Ishikawa (cell line): ENCODE data around the gene GZF1.

Experiments
- CEBPB ChIP-seq: IDR thresholded peaks from 2 replicates; pipeline ENCODE4 v1.6.1; 2012
- CREB1 ChIP-seq: IDR thresholded peaks from 2 replicates; pipeline ENCODE4 v1.6.1; 2012; ENCODE audit warnings: low read depth
- EGR1 ChIP-seq: IDR thresholded peaks from 2 replicates; pipeline ENCODE4 v1.6.1; 2012
- EP300 ChIP-seq: IDR thresholded peaks from 2 replicates; pipeline ENCODE4 v1.6.1; 2012; ENCODE audit warnings: borderline replicate concordance
- FOXM1 ChIP-seq: IDR thresholded peaks from 2 replicates; pipeline ENCODE4 v1.6.1; 2012; ENCODE audit warnings: low read depth, borderline replicate concordance
- NFIC ChIP-seq: IDR thresholded peaks from 2 replicates; pipeline ENCODE4 v1.6.1; 2012
- RAD21 ChIP-seq: IDR thresholded peaks from 2 replicates; pipeline ENCODE4 v1.6.1; 2012; ENCODE audit warnings: low read depth
- TAF1 ChIP-seq: IDR thresholded peaks from 2 replicates; pipeline ENCODE4 v1.6.1; 2012; ENCODE audit warnings: low read depth, mild to moderate bottlenecking
- TCF12 ChIP-seq: IDR thresholded peaks from 2 replicates; pipeline ENCODE4 v1.6.1; 2012; ENCODE audit warnings: low read depth
- TEAD4 ChIP-seq: IDR thresholded peaks from 2 replicates; pipeline ENCODE4 v1.6.1; 2012
- YY1 ChIP-seq: IDR thresholded peaks from 2 replicates; pipeline ENCODE4 v1.6.1; 2012; ENCODE audit warnings: low read depth
- ZBTB7A ChIP-seq: IDR thresholded peaks from 2 replicates; pipeline ENCODE4 v1.6.1; 2012; ENCODE audit warnings: low read depth
- TF ChIP-seq, protein P1 (sequence below): IDR thresholded peaks from 2 replicates; pipeline ENCODE4 v1.6.1; 2012
- TF ChIP-seq, protein P2 (sequence below): IDR thresholded peaks from 2 replicates; pipeline ENCODE4 v1.6.1; 2012; ENCODE audit warnings: low read depth, mild to moderate bottlenecking
- TF ChIP-seq, protein P3 (sequence below): IDR thresholded peaks from 2 replicates; pipeline ENCODE4 v1.6.1; 2012

Gene GZF1

DNA sequence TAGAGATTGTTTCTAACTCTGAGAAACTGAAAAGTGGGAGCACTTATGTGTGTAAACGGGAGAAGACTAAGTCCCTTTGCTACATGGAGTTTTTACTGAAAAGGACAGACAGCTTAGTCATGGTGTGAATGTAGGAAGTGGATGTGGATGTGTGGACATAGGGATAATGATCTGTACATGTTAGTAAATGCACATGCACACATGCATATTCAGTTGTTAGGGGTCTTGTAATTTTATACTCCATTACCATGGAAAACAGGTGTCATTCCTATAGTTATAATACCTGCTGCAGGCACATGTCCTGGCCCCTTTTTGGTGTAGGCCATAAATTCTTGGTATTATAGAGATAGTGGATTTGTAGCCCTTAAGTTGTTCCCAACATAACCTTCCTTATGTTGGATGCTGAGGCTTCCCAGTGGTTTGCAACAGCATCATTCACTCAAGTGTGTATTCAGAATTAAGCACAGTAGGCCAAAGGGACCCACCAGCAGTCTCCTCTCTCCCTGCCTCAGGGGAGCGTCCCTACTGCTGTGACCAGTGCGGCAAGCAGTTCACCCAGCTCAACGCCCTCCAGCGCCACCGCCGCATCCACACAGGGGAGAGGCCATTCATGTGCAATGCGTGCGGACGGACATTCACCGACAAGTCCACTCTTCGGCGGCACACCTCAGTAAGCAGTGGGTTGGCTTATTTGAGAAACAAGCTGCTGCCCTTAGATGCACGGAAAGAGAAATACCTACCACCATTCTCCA lies 7.3 kb downstream of the GZF1 start:
- TF ChIP-seq, protein P1, sequence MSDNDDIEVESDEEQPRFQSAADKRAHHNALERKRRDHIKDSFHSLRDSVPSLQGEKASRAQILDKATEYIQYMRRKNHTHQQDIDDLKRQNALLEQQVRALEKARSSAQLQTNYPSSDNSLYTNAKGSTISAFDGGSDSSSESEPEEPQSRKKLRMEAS = no peak
- no peak for TF ChIP-seq FOXM1
- no peak for TF ChIP-seq TAF1
- no peak for TF ChIP-seq TEAD4
- no peak for TF ChIP-seq YY1
- no peak for TF ChIP-seq CEBPB

DNA sequence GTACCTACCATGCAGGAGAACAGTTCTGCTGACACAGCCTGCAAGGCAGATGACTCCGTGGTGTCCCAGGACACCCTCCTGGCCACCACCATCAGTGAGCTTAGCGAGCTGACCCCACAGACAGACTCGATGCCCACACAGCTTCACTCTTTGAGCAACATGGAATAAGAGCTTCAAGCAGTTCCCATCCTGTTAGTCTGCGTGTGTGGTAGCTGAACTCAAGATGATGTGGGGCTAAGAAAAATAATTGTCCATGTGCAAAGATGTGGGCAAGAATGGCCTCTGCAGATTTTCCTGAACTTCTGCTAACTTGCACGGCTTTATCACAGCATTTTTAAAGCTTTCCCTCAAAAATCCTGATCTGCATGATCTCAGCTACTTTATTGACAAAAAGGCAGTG lies 8.3 kb downstream of the GZF1 start:
- TF ChIP-seq, protein P2, sequence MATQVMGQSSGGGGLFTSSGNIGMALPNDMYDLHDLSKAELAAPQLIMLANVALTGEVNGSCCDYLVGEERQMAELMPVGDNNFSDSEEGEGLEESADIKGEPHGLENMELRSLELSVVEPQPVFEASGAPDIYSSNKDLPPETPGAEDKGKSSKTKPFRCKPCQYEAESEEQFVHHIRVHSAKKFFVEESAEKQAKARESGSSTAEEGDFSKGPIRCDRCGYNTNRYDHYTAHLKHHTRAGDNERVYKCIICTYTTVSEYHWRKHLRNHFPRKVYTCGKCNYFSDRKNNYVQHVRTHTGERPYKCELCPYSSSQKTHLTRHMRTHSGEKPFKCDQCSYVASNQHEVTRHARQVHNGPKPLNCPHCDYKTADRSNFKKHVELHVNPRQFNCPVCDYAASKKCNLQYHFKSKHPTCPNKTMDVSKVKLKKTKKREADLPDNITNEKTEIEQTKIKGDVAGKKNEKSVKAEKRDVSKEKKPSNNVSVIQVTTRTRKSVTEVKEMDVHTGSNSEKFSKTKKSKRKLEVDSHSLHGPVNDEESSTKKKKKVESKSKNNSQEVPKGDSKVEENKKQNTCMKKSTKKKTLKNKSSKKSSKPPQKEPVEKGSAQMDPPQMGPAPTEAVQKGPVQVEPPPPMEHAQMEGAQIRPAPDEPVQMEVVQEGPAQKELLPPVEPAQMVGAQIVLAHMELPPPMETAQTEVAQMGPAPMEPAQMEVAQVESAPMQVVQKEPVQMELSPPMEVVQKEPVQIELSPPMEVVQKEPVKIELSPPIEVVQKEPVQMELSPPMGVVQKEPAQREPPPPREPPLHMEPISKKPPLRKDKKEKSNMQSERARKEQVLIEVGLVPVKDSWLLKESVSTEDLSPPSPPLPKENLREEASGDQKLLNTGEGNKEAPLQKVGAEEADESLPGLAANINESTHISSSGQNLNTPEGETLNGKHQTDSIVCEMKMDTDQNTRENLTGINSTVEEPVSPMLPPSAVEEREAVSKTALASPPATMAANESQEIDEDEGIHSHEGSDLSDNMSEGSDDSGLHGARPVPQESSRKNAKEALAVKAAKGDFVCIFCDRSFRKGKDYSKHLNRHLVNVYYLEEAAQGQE = no peak
- no peak for TF ChIP-seq EGR1
- TF ChIP-seq, protein P1 = no peak
- TF ChIP-seq ZBTB7A = no peak
- no peak for TF ChIP-seq NFIC
- TF ChIP-seq TAF1 = no peak
- no peak for TF ChIP-seq YY1
- no peak for TF ChIP-seq EP300
- TF ChIP-seq, protein P3, sequence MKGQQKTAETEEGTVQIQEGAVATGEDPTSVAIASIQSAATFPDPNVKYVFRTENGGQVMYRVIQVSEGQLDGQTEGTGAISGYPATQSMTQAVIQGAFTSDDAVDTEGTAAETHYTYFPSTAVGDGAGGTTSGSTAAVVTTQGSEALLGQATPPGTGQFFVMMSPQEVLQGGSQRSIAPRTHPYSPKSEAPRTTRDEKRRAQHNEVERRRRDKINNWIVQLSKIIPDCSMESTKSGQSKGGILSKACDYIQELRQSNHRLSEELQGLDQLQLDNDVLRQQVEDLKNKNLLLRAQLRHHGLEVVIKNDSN = no peak
- no peak for TF ChIP-seq TEAD4
- no peak for TF ChIP-seq CEBPB
- no peak for TF ChIP-seq CREB1

DNA sequence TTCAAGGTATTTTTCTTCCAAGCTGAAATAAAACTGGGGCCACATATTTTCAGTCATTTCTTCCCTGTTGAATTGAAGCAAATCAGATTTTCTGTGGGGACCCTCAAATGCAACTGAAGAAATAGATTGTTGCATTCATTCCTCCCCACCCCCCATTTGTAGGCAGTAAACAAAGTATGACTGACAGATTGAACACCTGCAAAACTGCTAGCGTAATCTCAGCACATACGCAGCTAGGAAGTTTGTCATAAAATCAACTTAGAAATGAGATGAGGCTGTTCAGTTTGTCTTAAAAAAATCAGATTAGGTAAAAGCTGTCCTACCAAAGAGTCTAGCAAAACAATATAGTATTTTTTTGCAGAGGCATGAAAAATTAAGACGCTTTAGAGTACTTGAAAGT lies 8.9 kb downstream of the GZF1 start:
- TF ChIP-seq NFIC (no peak), TAF1 (no peak), EP300 (no peak), EGR1 (no peak), ZBTB7A (no peak), TCF12 (no peak), YY1 (no peak), TEAD4 (no peak), CEBPB (no peak), CREB1 (no peak), FOXM1 (no peak), RAD21 (no peak)
- TF ChIP-seq, protein P3 = no peak
- TF ChIP-seq, protein P2 = no peak
- TF ChIP-seq, protein P1 = no peak

DNA sequence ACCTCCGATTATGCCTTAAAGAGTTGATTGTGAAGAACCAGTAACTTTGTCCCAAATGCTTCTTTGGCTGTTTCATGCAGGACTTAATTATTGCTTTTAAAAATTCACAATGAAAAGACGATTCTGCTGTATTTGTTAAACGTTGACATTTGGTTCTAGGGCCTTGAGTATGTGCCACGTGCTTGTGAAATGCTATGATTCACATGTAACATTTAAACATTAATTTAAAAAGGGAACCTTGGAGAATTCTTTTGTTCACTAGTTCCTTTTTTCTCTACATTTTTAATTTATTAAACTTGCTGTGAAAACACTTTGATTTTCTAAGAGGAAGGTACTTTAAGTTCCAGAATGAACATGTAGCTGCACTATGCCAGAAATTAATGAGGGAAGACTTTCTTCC lies 9.5 kb downstream of the GZF1 start:
- no peak for TF ChIP-seq YY1
- TF ChIP-seq, protein P3 = no peak
- TF ChIP-seq NFIC = no peak
- no peak for TF ChIP-seq TAF1
- no peak for TF ChIP-seq EGR1
- no peak for TF ChIP-seq TEAD4
- no peak for TF ChIP-seq CEBPB
- TF ChIP-seq, protein P2 = no peak
- no peak for TF ChIP-seq RAD21
- no peak for TF ChIP-seq TCF12
- no peak for TF ChIP-seq EP300
